Jurkat, Clone E6-1 (cell line): ENCODE measurements around the gene PJA1.
A peak's percentile ranks its signal among the peaks of the same experiment; 100 is the strongest.

Experiments
- DNase-seq: peaks from one replicate; pipeline ENCODE4 v3.0.0-alpha.2; 2011; ENCODE audit warnings: low read depth, low spot score
- H3K4me3 ChIP-seq: 2 replicates; pipeline ENCODE4 v1.5.1; 2011; ENCODE audit warnings: mild to moderate bottlenecking, low read length, control low read depth, moderate library complexity

The PJA1 gene

DNA sequence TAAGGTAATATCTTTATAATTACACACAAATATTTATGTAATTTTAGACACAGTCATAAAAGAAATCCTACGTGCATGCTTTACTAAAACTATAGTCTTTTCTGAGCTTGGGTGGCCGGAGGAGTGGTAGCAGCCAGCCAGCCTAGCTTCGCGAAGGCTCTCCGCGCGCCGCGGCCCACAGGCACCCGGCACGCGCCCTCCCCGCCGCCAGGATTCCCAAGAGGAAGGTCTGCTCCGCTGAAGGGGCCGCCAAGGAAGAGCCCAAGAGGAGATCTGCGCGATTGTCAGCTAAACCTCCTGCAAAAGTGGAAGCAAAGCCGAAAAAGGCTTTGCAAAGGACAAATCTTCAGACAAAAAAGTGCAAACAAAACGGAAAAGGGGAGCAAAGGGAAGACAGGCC, 8.7 kb upstream of the PJA1 start:
- DNase-seq, result no peak
- no peak overlapping the region for H3K4me3 ChIP-seq

GRCh38 chrX:69172937-69173336, 7.7 kb upstream of the PJA1 start:
- H3K4me3 ChIP-seq, result no peak overlapping the region
- DNase-seq, result no peak

- no peak overlapping the region for H3K4me3 ChIP-seq
- DNase-seq, result no peak
These were observed 5.1 kb upstream of the PJA1 start for GRCh38 chrX:69170319-69170718.

GRCh38 chrX:69163936-69164741, 1.1 kb downstream of the PJA1 start:
- no peak for DNase-seq
- no peak overlapping the region for H3K4me3 ChIP-seq

- no peak overlapping the region for H3K4me3 ChIP-seq
- DNase-seq, result no peak
These were observed 2.8 kb downstream of the PJA1 start for GRCh38 chrX:69162361-69162865.

- H3K4me3 ChIP-seq, result no peak overlapping the region
- no peak for DNase-seq
These were observed 3.4 kb downstream of the PJA1 start for GRCh38 chrX:69161786-69162349.

DNA sequence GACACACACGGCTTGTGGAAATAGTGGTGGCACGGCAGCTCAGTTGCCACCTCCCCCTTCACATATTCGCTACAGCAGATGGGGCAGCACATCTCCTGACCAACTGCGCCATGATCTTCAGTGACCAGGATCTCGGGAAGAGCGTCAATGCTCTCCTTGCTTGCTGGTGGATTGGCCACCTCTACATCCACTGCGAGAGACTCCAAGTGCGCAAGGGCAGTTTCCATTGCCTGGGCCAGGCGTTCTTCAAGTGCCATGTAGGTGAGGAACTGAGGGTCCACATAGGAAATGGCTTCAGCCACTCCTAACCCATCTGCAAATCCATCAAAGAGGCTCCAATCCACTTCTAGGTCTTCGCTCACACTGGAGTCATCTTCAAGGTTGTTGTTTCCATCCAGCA, 3.9 kb downstream of the PJA1 start:
- no peak overlapping the region for H3K4me3 ChIP-seq
- DNase-seq, result no peak

DNA sequence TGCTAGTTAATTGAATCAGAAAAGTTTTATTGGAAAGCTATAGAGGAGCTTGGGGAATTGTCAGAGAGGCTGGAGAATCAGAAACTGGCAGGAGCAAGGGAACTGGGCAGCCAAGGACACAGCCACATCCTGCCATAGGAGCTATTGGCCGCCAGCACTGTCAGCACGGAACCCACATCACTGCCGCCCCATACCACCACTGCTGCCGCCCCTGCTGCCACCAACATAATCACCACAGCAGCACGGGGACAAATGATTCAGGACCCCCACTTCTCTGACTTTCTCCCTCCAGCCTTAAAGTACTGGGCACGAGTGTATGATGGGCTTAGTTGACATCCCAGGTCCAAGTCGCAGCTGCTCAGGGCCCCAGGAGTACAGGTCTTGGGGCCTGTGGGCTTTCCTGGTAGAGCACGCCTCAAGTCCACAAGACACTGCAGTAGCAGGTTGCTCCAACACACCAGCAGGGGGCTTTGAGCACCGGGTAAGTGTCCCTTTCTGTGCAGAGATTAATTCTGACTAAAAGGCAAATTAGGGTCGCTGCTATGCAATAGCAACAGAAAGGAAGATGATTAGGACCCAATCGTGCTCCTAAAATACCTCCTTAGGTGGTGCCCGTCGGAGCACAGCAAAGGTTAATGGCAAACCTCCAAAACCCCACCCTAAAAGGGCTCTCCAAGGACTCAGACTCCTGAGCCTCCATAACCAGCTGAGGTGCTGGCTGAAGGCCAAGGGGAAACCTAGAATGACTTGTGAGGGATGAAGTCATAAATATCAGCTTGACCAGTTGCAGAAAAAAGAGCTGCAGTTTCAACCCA, 6.9 kb downstream of the PJA1 start:
- DNase-seq, result peak; percentile 27
- H3K4me3 ChIP-seq, result no peak overlapping the region

DNA sequence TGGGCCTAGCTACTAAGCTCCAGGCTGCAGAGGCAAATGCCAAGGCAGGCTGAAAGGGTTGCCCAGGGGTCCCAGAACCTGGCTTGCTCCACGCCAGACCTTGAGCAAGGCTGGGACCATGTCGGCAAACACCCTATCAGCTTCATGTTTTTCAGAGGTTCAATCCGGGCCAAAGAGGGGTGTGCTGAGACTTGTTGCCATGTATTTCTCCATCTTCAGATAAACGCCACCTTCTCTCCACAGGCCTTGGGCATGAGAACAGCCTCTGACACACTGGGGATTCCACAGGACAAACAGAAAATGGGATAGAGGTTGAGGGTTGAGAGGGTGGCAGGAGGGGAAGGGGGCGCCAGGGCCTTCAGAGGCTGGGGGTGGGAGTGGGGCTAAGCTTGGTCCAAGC, 8.6 kb downstream of the PJA1 start:
- DNase-seq, result no peak
- no peak overlapping the region for H3K4me3 ChIP-seq

- H3K4me3 ChIP-seq, result no peak overlapping the region
- no peak for DNase-seq
These were observed 9.3 kb downstream of the PJA1 start for GRCh38 chrX:69155786-69156520.

- no peak overlapping the region for H3K4me3 ChIP-seq
- no peak for DNase-seq
These were observed 11.2 kb downstream of the PJA1 start for GRCh38 chrX:69154051-69154450.

GRCh38 chrX:69153060-69153730, 12.1 kb downstream of the PJA1 start:
- H3K4me3 ChIP-seq, result no peak overlapping the region
- DNase-seq, result no peak

DNA sequence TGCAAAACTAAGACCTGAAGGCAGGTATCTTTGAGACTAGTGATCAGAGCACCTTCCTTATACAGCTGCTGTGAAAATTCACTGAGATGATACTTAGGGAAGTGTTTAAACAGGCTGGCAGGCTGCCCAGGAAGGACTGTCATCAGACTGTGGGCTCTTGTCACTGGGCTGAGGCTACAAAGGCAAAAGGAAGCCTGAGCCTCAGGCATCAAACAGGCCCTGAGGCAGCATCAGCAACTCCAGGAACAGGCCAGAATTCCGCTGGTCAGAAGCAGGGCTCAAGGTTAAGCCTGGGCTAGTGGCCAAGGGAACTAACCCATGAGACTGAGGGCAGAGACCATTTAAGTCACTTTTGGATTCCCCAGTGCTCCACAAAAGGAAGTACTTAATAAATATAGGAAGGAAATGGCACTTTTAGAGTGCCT, 12.8 kb downstream of the PJA1 start:
- DNase-seq, result no peak

GRCh38 chrX:69151866-69152284, 13.4 kb downstream of the PJA1 start:
- H3K4me3 ChIP-seq, result no peak overlapping the region
- DNase-seq, result no peak

More for the DNA sequence above, 12.8 kb downstream of the PJA1 start:
- no peak overlapping the region for H3K4me3 ChIP-seq

DNA sequence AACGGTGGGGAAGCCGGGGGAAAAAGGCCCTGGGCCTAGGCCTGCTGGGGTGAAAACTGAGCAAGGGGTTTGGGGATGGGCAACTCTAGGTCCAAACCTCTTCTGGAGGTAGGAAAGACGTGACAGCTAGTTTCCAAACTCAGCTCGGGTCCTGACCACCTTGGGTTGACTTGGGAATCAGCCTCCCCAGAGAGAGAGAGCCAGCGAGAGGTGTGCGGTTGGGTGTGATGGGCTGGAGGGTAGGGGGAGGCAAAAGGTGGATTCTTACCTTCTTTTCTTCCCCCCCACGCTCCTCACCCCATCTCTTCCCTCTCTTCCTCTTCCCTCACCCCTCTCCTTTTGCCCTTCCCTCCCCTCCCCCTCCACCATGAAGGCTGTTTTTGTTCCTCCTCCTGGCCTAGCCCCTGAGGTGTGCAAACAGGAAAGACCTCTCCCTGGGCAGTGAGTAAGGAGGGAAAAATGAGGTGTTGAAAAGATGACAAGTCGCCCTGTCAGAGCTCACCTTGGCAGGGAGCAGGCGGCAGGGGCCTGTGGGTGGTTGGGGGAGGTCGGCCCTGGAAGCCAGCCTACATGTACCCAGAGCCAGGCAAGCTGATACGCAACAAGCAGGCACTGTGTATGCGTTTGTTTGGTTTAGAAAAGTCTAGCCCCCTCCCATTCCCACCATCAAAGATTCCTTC, 14.8 kb downstream of the PJA1 start:
- H3K4me3 ChIP-seq, result no peak overlapping the region
- DNase-seq, result no peak

- no peak overlapping the region for H3K4me3 ChIP-seq
- DNase-seq, result no peak
These were observed 15.6 kb downstream of the PJA1 start for GRCh38 chrX:69149466-69150280.

GRCh38 chrX:69148946-69149345, 16.3 kb downstream of the PJA1 start:
- H3K4me3 ChIP-seq, result no peak overlapping the region
- DNase-seq, result no peak
